Ectodermal cell (in vitro differentiated cells): ENCODE data around the gene MALRD1.

ENCODE experiments used
- H3K27ac ChIP-seq: 2 replicates; pipeline ENCODE4 v1.7.0; 2013; ENCODE audit warnings: mild to moderate bottlenecking, low read depth, low read length; ENCODE audit not compliant: insufficient read depth, poor library complexity, severe bottlenecking
- H3K27me3 ChIP-seq: 2 replicates; pipeline ENCODE4 v1.7.0; 2013; ENCODE audit warnings: mild to moderate bottlenecking, low read length; ENCODE audit not compliant: insufficient read depth, control insufficient read depth, poor library complexity, severe bottlenecking
- H3K36me3 ChIP-seq: one replicate; pipeline ENCODE4 v1.7.0; 2013; ENCODE audit warnings: low read length; ENCODE audit not compliant: control insufficient read depth, insufficient read depth
- H3K4me1 ChIP-seq: one replicate; pipeline ENCODE4 v1.7.0; 2013; ENCODE audit warnings: low read length; ENCODE audit not compliant: control insufficient read depth, insufficient read depth
- H3K4me3 ChIP-seq: 2 replicates; pipeline ENCODE4 v1.7.0; 2013; ENCODE audit warnings: low read depth, low read length, control low read depth; ENCODE audit not compliant: insufficient read depth
- H3K9me3 ChIP-seq: 2 replicates; pipeline ENCODE4 v1.7.0; 2013; ENCODE audit warnings: mild to moderate bottlenecking, low read length, moderate library complexity; ENCODE audit not compliant: control insufficient read depth
- WGBS, 2 experiments: methylation state at CpG; one replicate each; pipeline ENCODE4 v1.1.7; 2013; ENCODE audit warnings: missing lambda C conversion rate in 2 of 2; 5-methylcytosine and 5-hydroxymethylcytosine counted together

Gene MALRD1

DNA sequence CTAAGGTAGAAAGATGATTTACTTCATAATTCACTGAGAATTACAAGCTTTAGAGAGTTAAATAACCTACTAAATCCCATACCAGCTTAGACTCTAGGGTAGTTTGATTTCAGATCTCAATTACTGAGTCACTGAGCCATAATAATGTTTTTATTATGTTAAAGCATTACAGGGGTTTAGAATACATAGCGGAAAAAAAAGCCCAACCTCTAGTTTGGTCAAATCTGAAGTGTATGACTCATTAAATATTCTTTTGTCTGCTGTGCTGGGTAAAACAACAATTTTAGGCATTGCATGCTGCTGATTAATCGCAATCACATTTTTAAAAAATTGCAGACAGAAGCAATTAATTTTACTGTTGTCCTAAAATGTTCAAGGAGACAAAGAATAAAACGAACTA, 48.5 kb downstream of the MALRD1 start:
- Histone ChIP-seq H3K9me3 (no peaks in the 10 kb centered on the region), H3K4me1 (peaks cover 7% of the 10 kb centered on the region), H3K36me3 (no peaks in the 10 kb centered on the region), H3K27me3 (no peaks in the 10 kb centered on the region), H3K27ac (no peak overlapping the region), H3K4me3 (no peak overlapping the region)
- 88 to 89% methylated on average over 3 of the region's 3 CpGs for WGBS, 2 experiments

DNA sequence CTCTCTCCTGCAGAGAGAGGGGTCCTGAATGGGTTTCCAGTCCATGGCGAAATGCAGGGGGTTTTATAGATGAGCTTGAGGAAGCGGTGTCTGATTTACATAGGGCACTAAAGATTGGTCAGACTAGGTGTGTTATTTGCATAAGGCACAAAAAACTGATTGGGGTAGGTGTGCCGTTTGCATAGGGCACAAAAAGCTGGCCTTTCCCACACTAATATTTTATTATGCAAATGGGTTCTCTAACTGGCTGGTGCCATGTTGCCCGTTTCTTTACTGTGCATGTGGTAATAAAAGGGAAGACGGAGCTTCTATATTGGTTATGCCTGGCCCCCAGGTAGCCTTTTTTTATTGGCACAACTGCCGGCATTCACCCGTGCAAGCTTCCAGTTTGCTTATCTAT, 50.2 kb downstream of the MALRD1 start:
- Histone ChIP-seq H3K9me3 (no peaks in the 10 kb centered on the region), H3K36me3 (no peaks in the 10 kb centered on the region), H3K27ac (no peak overlapping the region), H3K4me1 (peaks cover 7% of the 10 kb centered on the region), H3K27me3 (no peaks in the 10 kb centered on the region), H3K4me3 (no peak overlapping the region)
- WGBS, 2 experiments = 94% methylated on average over 7 of the region's 7 CpGs

DNA sequence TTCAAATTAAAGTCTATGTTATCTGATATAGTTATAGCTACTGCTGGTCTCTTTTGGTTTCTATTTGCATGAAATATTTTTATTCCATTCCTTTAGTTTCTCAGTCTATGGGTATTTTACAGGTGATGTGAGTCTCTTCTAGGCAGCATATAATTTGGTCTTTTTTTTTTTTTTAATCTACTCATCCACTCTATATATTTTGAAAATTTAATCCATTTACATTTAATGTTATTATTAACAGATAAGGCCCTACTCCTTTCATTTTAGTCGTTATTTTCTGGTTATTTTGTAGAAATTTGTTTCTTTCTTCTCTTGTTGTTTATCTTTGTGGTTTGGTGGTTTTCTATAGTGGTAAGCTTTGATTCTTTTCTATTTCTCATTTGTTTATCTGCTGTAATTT, 58.8 kb downstream of the MALRD1 start:
- H3K4me1 ChIP-seq = no peaks in the 10 kb centered on the region
- H3K4me3 ChIP-seq = no peak overlapping the region
- H3K27me3 ChIP-seq = no peaks in the 10 kb centered on the region
- 92 to 100% methylated on average over 1 of the region's 1 CpG for WGBS, 2 experiments
- H3K27ac ChIP-seq = no peak overlapping the region
- no peaks in the 10 kb centered on the region for H3K9me3 ChIP-seq
- H3K36me3 ChIP-seq = no peaks in the 10 kb centered on the region

DNA sequence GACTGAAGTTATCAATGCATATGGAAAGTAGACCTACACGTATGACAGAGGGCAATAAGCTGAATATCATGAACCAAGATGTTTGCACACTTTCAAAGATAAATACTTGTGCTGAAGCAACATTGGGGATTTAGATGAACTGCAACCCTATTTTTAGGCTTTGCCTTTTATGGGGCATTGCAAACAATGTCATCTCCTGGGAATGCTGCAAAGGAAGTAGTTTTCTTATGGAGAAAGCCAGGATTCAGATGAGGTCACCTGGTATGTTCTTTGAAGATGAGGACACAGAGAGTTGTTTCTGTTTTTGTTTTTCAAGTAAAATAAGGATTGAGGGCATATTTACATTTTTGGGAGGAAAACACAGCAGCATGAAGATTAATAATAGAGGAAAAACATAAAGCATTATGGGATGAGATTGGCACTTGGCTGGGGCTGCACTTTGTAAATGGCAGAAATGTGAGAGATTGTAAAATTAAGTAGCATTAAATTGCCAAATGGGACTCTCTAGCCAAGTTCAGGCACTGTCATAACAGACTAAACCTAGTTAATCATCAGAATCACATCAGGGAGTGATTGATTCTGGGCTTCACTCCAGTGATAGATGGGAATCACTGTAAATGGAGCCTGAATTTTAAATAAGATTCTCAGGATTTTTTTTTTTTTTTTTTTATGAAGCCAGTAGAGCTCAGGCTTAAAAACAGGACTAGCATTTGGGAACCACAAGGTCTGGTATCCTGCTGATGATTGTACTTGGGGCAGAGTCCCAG, 63.1 kb downstream of the MALRD1 start:
- no peak overlapping the region for H3K27ac ChIP-seq
- WGBS, 2 experiments = 91 to 100% methylated on average over 1 of the region's 1 CpG
- no peaks in the 10 kb centered on the region for H3K9me3 ChIP-seq
- H3K4me1 ChIP-seq = no peaks in the 10 kb centered on the region
- H3K36me3 ChIP-seq = no peaks in the 10 kb centered on the region
- H3K4me3 ChIP-seq = no peak overlapping the region
- no peaks in the 10 kb centered on the region for H3K27me3 ChIP-seq

DNA sequence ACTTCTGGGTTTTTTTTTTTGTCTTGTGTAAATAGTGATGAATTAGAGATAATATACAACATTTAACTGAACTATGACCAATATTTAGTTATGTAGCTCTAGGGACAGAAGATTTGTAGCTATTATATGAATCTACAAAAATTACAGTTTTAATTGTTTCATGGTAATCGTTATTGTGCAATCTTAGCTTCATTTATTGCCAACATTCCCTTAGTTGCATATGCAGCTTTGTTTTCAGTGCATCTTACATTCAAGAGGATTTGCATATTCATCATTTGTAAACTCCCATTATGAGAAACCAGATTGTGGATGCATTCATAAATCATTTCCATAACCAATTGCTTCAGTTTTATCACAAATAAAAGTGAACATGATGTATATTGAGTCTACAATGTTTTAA, 68.8 kb downstream of the MALRD1 start:
- WGBS, 2 experiments = 100% methylated on average over 1 of the region's 1 CpG
- no peaks in the 10 kb centered on the region for H3K4me1 ChIP-seq
- H3K36me3 ChIP-seq = no peaks in the 10 kb centered on the region
- H3K4me3 ChIP-seq = no peak overlapping the region
- no peaks in the 10 kb centered on the region for H3K9me3 ChIP-seq
- H3K27ac ChIP-seq = no peak overlapping the region
- H3K27me3 ChIP-seq = no peaks in the 10 kb centered on the region

GRCh38 chr10:19119191-19119590, 70.6 kb downstream of the MALRD1 start:
- no peak overlapping the region for H3K27ac ChIP-seq
- H3K4me3 ChIP-seq = no peak overlapping the region
- 23 to 27% methylated on average over 6 of the region's 6 CpGs for WGBS, 2 experiments
- no peaks in the 10 kb centered on the region for H3K36me3 ChIP-seq
- no peaks in the 10 kb centered on the region for H3K9me3 ChIP-seq
- no peaks in the 10 kb centered on the region for H3K27me3 ChIP-seq
- no peaks in the 10 kb centered on the region for H3K4me1 ChIP-seq

DNA sequence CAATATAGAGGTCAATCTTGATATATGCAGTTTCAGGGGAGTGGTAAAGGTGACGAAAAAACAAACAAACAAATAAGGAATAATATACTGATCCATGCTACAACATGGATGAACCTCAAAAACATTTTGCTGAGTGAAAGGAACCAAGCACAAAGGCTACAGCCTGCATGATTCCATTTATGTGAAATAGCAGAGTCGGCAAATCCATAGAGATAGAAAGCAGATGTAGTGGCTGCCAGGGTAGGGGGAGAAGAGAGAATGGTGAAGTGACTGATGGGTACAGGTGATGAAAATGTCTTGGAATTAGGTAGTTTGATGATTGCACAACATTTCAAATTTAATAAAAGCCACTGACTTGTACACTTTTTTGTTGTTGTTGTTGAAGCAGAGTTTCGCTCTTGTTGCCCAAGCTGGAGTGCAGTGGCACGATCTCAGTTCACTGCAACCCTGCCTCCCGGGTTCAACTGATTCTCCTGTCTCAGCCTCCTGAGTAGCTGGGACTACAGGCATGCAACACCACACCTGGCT, 71.8 kb downstream of the MALRD1 start:
- 82 to 88% methylated on average over 4 to 5 of the region's 5 CpGs for WGBS, 2 experiments
- Histone ChIP-seq H3K27me3 (no peaks in the 10 kb centered on the region), H3K4me3 (no peak overlapping the region), H3K9me3 (no peaks in the 10 kb centered on the region), H3K36me3 (no peaks in the 10 kb centered on the region), H3K4me1 (no peaks in the 10 kb centered on the region), H3K27ac (no peak overlapping the region)

- no peaks in the 10 kb centered on the region for H3K36me3 ChIP-seq
- no peak overlapping the region for H3K4me3 ChIP-seq
- no peak overlapping the region for H3K27ac ChIP-seq
- H3K9me3 ChIP-seq = no peaks in the 10 kb centered on the region
- no peaks in the 10 kb centered on the region for H3K27me3 ChIP-seq
- H3K4me1 ChIP-seq = no peaks in the 10 kb centered on the region
- WGBS, 2 experiments = 63 to 100% methylated on average over 1 to 3 of the region's 4 CpGs
Measured at GRCh38 chr10:19133992-19134391, 85.4 kb downstream of the MALRD1 start.

DNA sequence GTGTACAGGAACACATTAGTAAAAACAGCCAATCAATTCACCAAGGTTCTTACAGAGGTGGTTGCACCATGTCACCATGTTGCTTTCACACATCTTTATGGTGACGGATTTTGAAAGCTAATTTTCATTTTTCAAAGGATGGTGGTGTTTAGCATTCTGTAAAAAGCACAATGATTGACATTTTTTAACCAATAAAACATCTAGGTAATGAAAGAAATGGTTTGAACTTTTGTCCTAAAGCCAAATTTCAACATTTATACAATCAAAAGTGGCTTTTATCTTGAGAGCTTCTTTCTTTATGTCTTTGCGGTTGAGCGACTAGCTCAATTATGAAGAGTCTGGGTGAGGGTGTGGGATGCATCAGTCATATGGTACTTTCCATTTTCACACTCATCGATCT, 94.4 kb downstream of the MALRD1 start:
- Histone ChIP-seq H3K9me3 (no peaks in the 10 kb centered on the region), H3K4me1 (no peaks in the 10 kb centered on the region), H3K27ac (no peak overlapping the region), H3K4me3 (no peak overlapping the region), H3K36me3 (no peaks in the 10 kb centered on the region), H3K27me3 (no peaks in the 10 kb centered on the region)
- WGBS, 2 experiments = 95% methylated on average over 2 of the region's 4 CpGs; no CpG with 5 or more reads in 1 of the 2 experiments

DNA sequence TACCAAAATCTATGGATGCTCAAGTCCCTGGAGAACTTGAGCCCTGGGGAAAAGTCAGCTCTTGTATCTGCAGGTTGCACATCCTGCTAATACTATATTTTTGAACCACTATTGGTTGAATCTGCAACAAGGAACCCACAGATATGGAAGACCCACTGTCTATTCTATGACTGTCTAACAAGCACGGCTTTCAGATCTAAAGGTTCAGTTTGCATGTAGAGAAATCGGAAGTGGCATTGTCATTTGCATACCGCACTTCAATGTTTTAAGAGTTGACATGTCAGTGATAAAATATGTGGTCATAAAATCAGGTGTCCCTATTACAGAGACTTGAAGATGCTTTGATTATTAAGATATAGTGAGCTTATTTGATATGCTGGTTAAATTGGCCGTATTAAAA, 95.6 kb downstream of the MALRD1 start:
- Histone ChIP-seq H3K4me3 (no peak overlapping the region), H3K4me1 (no peaks in the 10 kb centered on the region), H3K9me3 (no peaks in the 10 kb centered on the region), H3K27ac (no peak overlapping the region), H3K36me3 (no peaks in the 10 kb centered on the region), H3K27me3 (no peaks in the 10 kb centered on the region)
- WGBS, 2 experiments = 92 to 95% methylated on average over 4 of the region's 4 CpGs
